22Rv1 (cell line): Measurements from ENCODE around the gene POPDC2.

Experiments used
- CTCF ChIP-seq: fragments of 450-650 bp; IDR thresholded peaks from 2 replicates; pipeline ENCODE4 v1.5.1; 2017; ENCODE audit warnings: mild to moderate bottlenecking
- ZFX ChIP-seq: fragments of 450-650 bp; IDR thresholded peaks from 2 replicates; pipeline ENCODE4 v1.6.1; 2017; ENCODE audit warnings: antibody characterized with exemption, borderline replicate concordance

GRCh38 chr3:119613201-119613600 is 47.2 kb downstream of the POPDC2 start:
- TF ChIP-seq CTCF (no peak), ZFX (no peak)
